ENCODE results near the gene DDX10. TPM values are rescaled to one million over a fixed set of nuclear protein-coding genes. Genes with fewer than 3 reads are reported as not detected.

The DDX10 gene
- total RNA-seq, 1 donor from 2014 or later = 34.7 TPM

DNA sequence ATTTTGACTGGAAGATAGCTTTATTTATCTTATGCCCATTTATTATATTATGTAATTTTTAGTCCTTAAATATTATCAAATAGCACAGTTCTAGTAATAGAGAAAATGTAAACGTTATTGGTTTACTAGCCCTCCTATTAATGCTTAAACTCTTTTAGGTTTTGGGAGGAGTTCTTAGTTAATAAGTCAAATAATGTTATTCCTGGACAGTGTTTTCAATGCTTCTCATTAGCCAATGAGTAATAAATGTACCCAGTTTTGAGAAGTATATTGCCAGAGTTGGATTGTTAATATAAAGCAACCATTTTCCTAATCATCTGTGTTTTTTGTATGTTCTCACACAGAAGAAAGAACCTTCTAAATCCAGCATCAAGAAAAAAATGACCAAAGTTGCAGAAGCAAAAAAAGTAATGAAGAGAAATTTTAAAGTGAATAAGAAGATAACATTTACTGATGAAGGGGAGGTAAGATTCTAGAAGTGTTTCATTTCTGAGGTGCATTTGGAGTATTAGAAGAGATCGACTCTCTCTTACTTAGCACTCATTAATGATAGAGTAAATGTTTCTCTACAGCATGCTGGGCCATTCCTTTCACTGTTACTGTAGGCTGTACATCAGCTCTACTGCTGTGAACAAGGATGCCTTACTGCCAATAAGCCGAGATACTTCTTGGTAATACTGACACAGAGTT, 173.4 kb downstream of the DDX10 start:
- TF ChIP-seq, protein P1, sequence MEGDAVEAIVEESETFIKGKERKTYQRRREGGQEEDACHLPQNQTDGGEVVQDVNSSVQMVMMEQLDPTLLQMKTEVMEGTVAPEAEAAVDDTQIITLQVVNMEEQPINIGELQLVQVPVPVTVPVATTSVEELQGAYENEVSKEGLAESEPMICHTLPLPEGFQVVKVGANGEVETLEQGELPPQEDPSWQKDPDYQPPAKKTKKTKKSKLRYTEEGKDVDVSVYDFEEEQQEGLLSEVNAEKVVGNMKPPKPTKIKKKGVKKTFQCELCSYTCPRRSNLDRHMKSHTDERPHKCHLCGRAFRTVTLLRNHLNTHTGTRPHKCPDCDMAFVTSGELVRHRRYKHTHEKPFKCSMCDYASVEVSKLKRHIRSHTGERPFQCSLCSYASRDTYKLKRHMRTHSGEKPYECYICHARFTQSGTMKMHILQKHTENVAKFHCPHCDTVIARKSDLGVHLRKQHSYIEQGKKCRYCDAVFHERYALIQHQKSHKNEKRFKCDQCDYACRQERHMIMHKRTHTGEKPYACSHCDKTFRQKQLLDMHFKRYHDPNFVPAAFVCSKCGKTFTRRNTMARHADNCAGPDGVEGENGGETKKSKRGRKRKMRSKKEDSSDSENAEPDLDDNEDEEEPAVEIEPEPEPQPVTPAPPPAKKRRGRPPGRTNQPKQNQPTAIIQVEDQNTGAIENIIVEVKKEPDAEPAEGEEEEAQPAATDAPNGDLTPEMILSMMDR (conservative IDR thresholded peaks at IDR 0.05) = no peak
- Mint-ChIP-seq H3K27ac (no peak overlapping the region), H3K36me3 (peaks cover 18% of the 10 kb centered on the region), H3K9me3 (no peaks in the 10 kb centered on the region), H3K4me1 (ENCODE audit: unreplicated experiment) (no peaks in the 10 kb centered on the region), H3K4me3 (no peak overlapping the region), H3K27me3 (no peaks in the 10 kb centered on the region)
- no peak for DNase-seq (ENCODE audit: extremely low spot score, unreplicated experiment)

DNA sequence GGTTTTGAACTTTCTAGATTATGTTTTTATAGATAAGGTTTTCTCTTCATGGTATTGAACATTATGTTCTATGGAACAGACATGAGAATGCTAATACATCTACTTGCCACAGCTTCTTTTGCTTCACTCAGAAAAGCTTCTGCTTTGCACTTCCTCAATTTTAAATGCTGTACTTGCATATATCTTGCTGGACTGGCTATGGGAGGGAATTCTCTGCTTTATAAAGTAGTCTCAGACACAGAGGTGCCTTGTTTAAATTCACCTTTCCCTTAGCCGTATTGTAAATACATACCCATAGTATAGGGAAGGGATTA, 173.9 kb downstream of the DDX10 start:
- Mint-ChIP-seq H3K27me3 (no peaks in the 10 kb centered on the region), H3K27ac (no peak overlapping the region), H3K36me3 (peaks cover 19% of the 10 kb centered on the region), H3K4me3 (no peak overlapping the region), H3K9me3 (no peaks in the 10 kb centered on the region), H3K4me1 (ENCODE audit: unreplicated experiment) (no peaks in the 10 kb centered on the region)
- TF ChIP-seq, protein P1 (conservative IDR thresholded peaks at IDR 0.05) = no peak
- DNase-seq (ENCODE audit: extremely low spot score, unreplicated experiment) = no peak

DNA sequence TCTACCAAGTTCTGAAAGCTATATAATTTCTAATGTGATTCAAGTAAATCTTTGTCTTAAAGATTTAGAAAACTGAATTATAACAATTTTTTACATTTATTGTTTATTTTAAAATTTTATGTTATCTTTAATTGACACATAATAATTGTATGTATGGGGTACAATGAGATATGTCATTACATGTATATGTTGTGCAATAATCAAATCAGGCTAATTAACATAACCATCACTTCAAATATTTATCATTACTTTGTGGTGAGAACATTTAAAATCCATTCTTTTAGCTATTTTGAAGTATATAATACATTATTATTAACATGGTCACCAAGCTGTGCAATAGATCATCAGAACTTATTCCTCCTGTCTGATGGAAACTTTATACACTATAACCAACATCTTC, 181.1 kb downstream of the DDX10 start:
- H3K27ac Mint-ChIP-seq = no peak overlapping the region
- no peak overlapping the region for H3K4me3 Mint-ChIP-seq
- TF ChIP-seq, protein P1 (conservative IDR thresholded peaks at IDR 0.05) = no peak
- H3K4me1 Mint-ChIP-seq (ENCODE audit: unreplicated experiment) = no peaks in the 10 kb centered on the region
- no peaks in the 10 kb centered on the region for H3K9me3 Mint-ChIP-seq
- no peak for DNase-seq (ENCODE audit: extremely low spot score, unreplicated experiment)
- H3K36me3 Mint-ChIP-seq = peaks cover 14% of the 10 kb centered on the region
- H3K27me3 Mint-ChIP-seq = no peaks in the 10 kb centered on the region

- no peak overlapping the region for H3K27ac Mint-ChIP-seq
- H3K4me1 Mint-ChIP-seq (ENCODE audit: unreplicated experiment) = no peaks in the 10 kb centered on the region
- H3K36me3 Mint-ChIP-seq = peaks cover 10% of the 10 kb centered on the region
- no peaks in the 10 kb centered on the region for H3K9me3 Mint-ChIP-seq
- no peaks in the 10 kb centered on the region for H3K27me3 Mint-ChIP-seq
- DNase-seq (ENCODE audit: extremely low spot score, unreplicated experiment) = no peak
- no peak overlapping the region for H3K4me3 Mint-ChIP-seq
- TF ChIP-seq, protein P1 (conservative IDR thresholded peaks at IDR 0.05) = no peak
These were observed 182.6 kb downstream of the DDX10 start for GRCh38 chr11:108847298-108847990.

DNA sequence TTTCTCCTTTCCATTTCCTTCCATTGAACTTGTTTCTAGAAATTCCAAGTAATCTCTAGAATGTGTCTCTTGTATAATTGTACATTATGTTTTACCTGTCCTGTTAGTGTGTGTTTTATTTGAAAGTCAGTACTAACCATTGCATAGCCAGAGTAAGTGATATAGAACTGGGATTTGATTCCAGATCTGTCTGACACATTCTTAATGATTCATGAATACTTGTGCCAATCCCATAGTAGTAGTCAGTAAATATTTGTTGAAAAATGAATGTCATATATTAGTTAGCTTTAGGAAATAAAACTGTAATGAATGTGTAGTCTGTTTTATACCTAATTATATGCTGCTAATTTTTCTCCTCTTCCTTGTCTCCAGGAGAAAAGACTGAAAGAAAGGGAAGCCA, 186.9 kb downstream of the DDX10 start:
- Mint-ChIP-seq H3K4me1 (ENCODE audit: unreplicated experiment) (peaks cover 12% of the 10 kb centered on the region), H3K4me3 (no peak overlapping the region), H3K27me3 (no peaks in the 10 kb centered on the region), H3K36me3 (peaks cover 3% of the 10 kb centered on the region), H3K27ac (no peak overlapping the region), H3K9me3 (no peaks in the 10 kb centered on the region)
- TF ChIP-seq, protein P1 (conservative IDR thresholded peaks at IDR 0.05) = no peak
- no peak for DNase-seq (ENCODE audit: extremely low spot score, unreplicated experiment)

All from type B pancreatic cell (in vitro differentiated cells).